Left forelimb (tissue), 1 donor: Measurements from ENCODE around the gene NAMPT.

Experiments
- DNase-seq: peaks from one replicate; pipeline ENCODE4 v3.0.0-alpha.2; 2018; ENCODE audit warnings: low spot score

Gene NAMPT

DNA sequence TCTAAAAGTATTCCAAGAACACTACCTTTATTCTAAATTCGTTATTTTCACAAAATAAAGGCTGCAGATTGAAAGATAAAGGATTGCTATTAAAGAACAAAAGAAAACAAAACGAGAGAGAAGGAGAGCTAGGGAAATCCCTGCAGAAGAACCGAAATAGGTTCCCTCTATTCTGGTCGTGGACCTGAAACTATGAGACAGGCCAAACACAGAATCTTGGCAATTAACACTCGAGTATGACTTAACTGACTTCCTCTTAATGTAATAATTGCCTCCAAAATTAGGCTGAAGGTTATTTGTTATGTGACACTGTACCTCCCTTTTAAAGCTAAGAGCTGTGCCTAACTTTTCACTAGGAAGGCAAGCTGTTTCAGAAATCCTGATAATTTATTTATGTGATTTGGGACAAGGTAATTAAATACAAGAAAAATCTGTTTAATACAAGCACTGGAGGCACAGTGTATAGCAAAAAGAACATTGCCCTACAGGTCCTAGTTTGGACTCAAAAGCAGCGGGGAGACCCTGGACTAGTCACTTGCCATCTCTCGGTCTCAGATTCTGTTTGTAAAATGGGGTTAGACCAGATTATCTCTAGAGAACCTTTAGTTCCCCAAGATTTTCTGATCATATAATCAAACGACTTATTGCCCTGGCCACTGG lies 11.6 kb downstream of the NAMPT start:
- DNase-seq: no peak

- no peak for DNase-seq
These were observed 14.4 kb downstream of the NAMPT start for GRCh38 chr7:106270122-106270977.

DNA sequence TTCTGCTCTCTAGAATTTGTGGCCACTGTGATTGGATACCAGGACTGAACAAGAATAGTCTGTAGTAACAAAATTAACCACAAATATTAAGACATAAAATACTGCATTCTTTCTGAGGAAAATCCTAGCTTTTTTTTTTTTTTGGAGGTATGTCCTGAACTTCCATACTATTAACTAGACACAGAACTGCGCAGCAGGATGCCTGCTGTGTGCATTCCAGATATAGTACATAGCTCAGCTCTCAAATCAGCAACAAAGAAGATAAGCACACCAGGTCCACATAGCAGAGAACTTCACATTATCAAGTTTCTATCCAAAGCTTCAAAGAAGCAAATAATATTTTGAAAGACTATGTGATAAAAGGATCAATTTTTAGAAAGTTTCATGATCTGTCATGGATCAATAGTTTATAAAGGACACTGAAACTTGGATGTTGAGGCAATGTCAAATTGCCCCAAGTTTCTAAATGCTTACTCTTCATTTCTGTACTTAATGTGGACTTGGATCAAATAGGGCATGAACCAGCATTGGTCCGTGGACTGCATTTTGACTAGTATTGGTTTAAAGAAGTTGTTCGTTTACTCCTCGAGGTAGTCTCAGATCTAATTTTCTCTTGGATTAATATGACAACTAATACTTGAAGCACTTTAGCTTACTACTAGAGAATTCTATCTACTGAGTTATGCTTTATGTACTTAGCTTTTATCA lies 15.4 kb downstream of the NAMPT start:
- DNase-seq: no peak

DNA sequence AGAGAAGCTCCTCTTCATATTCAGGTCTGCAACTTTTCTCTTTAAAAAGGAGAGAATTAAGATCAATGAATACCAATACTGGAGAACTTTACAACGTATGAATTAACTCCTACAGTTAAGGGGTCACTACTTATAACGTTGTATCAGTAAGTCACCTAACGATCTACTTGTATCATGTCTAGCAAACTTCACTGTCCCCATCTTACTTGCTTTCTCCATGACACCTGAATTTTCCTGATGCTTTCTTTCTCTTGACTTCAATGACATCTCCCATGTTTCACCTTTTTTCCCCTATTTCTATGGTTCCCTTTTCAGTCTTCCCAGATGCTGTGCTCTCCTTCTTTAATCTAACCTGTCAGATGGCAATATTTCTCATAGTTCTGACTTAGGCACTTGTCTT lies 19.6 kb downstream of the NAMPT start:
- DNase-seq: no peak

DNA sequence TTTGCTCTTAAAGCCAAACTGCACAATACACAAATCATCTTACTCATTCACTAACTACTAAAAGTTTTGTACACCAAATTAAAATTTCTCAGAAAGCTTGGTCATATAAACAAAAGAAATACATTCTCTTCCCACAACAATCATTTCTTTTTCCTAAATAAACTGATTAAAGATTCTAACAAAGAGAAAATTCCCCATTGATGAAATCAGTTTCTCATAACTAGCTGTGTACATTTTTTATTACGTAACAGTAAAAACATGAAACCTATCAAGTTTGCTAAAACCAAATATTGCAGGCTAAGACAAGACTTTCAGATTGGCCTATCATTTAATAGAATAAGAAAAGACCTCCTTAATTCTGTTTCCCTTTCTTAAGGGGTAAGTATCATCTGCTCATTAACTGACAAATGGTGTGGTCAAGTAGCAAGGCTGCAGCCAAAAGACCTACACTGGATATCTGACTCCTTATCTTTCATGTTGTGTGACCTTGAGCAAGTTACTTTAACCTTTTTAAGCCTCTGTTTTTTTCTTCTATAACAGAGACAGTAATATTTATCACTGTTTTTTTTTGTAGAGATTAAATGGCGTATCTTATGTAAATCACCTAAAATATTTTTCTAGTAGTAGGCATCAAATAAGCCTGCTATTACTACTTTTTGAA lies 22.4 kb downstream of the NAMPT start:
- DNase-seq: no peak

DNA sequence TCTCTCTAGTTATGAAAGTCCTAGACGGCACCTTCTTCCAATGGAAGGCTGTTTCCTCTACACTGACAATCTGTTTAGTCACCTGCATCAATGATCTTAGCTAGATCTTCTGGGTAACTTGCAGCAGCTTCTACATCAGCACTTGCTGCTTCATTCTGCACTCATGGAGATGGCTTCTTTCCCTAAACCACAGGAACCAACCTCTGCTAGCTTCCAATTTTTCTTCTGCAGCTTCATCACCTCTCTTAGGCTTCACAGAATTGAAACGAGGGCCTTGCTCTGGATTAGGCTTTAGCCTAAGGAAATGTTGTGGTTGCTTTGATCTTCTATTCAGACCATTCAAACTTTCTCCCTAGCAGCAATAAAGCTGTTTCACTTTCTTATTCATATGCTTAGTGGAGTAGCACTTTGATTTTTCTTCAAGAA lies 24.6 kb downstream of the NAMPT start:
- DNase-seq: no peak

DNA sequence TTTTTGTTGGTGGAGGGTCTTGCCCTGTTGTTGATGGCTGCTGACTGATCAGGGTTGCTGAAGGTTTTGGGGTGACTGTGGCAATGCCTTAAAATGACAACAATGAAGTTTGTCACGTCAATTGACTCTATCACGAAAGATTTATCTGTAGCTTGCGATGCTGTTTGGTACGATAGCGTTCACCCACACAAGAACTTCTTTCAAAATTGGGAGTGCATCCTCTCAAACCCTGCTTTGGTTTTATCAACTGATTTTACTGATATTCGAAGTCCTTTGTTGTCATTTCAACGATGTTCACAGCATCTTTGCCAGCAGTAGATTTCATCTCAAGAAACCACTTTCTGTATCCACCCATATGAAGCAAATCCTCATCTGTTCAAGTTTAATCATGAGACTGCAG lies 26.0 kb downstream of the NAMPT start:
- no peak for DNase-seq

DNA sequence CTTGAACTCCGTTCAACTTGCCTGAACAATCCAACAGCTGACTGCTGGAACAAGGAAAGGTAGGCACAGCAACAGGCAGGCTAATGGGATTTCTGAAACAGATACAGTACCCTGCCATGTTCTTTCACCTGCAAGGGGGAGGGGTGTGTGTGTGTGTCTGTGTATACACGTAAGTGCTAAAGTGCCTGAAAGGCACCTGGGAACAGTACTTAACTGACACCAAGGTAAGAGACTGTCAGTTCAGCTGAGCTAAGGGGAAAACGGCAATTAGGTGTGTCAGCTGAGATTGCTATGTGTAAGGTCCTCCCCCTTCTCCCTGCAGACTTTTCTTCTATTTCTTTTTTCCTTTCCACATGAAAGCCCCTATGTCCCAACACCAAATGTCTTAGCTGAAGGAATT lies 27.0 kb downstream of the NAMPT start:
- DNase-seq: no peak

DNA sequence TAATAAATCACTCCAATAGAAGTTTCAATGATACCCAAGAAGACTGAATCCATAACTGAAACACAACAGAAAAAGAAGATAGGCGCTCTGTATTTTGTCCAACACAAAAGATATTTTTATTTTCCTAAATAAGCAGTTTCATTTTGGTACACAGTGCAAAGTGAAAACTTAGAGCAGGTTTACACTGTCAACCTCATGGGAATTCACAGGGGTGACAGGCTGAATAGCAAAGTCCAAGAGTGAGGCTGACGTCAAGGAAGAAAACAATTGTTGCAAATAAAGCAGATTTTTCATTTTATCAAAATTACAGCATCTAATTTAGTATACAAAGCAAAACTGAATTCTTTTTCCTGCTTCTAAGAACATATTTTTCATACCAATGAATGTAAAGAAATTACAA lies 28.6 kb downstream of the NAMPT start:
- no peak for DNase-seq

DNA sequence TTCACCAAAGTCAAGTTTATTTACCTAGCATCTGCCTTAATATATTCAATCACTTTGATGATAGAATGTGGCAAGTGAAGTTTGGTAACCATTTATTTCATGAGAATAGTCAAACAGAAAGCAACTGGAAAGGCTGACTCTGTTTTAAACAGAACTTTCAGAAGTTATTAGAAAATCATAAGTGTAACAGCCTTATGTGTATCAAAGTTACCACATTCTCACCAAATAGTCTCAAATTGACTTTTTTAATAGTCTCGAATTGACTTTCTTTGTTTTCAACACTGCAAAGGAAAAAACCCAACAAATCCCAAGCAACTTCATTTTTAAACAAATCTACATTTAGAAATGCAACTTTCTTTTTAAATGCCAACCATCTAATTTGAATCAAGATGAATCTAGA lies 29.5 kb downstream of the NAMPT start:
- no peak for DNase-seq

- no peak for DNase-seq
These were observed 30.2 kb downstream of the NAMPT start for GRCh38 chr7:106254525-106255116.

- DNase-seq: no peak
These were observed 32.2 kb downstream of the NAMPT start for GRCh38 chr7:106252568-106252967.

- DNase-seq: no peak
These were observed 35.3 kb downstream of the NAMPT start for GRCh38 chr7:106249488-106249887.

- DNase-seq: no peak
These were observed 36.2 kb downstream of the NAMPT start for GRCh38 chr7:106248600-106248999.

DNA sequence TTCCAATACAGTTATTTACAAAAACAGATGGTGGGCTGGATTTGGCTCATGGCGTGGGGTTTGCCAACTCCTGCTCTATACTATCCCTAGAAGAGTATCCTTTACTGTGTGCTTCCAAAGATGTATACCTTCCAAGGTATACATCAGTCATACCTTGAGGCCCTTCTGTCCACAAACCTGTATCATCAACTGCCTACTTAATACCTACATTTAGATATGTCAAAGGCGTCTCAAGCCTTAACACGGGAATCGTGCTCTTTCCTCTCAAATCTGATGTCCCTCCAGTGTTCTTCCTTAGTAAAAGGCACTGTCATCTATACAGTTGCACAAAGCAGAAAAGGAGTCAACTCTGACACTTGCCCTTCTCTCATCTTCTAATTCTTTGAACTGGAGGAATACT lies 36.9 kb downstream of the NAMPT start:
- no peak for DNase-seq

GRCh38 chr7:106246902-106247711 lies 37.7 kb downstream of the NAMPT start:
- no peak for DNase-seq

DNA sequence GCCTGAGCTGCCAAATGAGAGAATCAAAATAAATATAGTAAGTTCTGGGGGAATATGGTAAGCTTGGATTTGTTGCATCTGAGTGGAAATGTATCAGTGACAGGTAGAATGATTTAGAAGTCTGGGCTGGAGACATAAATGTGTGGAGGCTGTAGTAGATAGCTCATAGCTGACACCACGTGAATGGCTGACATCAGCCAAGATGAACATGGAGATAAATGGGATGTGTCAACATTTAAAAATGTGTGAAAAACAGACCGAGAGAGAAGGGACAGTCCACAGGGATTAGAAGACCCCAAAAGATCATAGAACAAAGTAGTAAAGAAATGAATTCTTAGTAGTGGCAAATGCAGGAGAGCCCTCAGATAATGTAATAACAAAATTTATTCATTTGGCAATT lies 40.9 kb downstream of the NAMPT start:
- DNase-seq: no peak

DNA sequence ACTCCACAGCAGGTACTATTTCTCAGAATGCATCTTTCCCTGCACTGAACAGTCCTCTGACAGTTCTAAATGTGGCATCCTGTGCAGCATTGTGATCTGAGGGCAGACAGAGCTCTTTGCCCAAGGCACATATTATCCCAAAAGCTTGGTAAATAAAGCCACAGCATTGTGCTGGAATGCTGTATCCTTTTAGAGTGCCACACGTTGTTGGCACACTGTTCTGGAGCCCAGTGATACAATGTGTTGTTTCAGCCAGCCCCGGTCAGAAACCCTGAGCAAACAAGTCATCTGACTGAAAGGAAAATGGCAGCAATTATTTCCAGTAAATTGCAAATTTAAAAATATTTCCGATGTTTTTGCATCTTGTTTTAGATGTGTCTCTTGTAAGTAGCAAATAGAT lies 45.4 kb downstream of the NAMPT start:
- no peak for DNase-seq

GRCh38 chr7:106238830-106239229 lies 46.0 kb downstream of the NAMPT start:
- DNase-seq: no peak

- DNase-seq: no peak
These were observed 48.7 kb downstream of the NAMPT start for GRCh38 chr7:106236065-106236464.

DNA sequence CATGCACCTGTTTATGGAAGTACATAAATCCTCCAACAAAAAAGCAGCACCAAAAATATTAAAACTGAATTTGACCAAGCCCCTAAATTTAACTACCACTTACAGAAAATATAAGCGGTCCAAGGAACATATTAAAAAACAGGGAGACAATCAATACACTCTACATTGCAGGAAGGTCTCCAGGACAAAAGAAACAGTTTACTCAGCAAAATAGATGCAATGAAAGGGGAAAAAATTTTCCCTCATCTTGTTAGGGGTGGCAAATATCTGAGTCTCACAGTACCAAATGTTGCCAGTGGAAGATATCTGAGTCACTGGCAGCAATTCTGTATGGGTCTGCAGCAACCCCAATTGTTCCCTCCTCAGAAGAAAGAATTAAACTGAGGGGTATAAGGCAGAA lies 50.4 kb downstream of the NAMPT start:
- no peak for DNase-seq
